Stimulated activated memory B cell treated with anti-CD40 and anti-IgM and Interleukin-4, amounts not matched to agents 10 μg/mL and 1 μg/mL and 100 μg/mL, for 72 hours (primary cell): ENCODE data around the gene ZNF462.

ENCODE experiments used
- ATAC-seq: fragments of 150-1000 bp; cut with Tn5 transposase; 2 replicates; pipeline ENCODE4 v1.10.0; 2021
- H3K27ac Mint-ChIP-seq: one replicate; pipeline ENCODE4 v1.8.0; 2022; ENCODE audit warnings: mild to moderate bottlenecking, mixed read lengths
- H3K27me3 Mint-ChIP-seq: one replicate; pipeline ENCODE4 v1.8.0; 2022; ENCODE audit warnings: mixed read lengths
- H3K36me3 Mint-ChIP-seq: one replicate; pipeline ENCODE4 v1.8.0; 2022; ENCODE audit warnings: mixed read lengths
- H3K4me1 Mint-ChIP-seq: one replicate; pipeline ENCODE4 v1.8.0; 2022; ENCODE audit warnings: mixed read lengths
- H3K4me3 Mint-ChIP-seq: one replicate; pipeline ENCODE4 v1.8.0; 2022; ENCODE audit warnings: mild to moderate bottlenecking, moderate library complexity, mixed read lengths
- H3K9me3 Mint-ChIP-seq: one replicate; pipeline ENCODE4 v1.8.0; 2022; ENCODE audit warnings: mixed read lengths

The ZNF462 gene

GRCh38 chr9:106954974-106955850, 92.2 kb downstream of the ZNF462 start:
- Mint-ChIP-seq H3K27me3 (no peaks in the 10 kb centered on the region), H3K9me3 (peaks cover 9% of the 10 kb centered on the region), H3K4me1 (no peaks in the 10 kb centered on the region), H3K4me3 (no peak overlapping the region), H3K36me3 (no peaks in the 10 kb centered on the region), H3K27ac (no peak overlapping the region)
- no peak for ATAC-seq

GRCh38 chr9:106956971-106957370, 94.0 kb downstream of the ZNF462 start:
- no peak for ATAC-seq
- H3K4me1 Mint-ChIP-seq = no peaks in the 10 kb centered on the region
- H3K36me3 Mint-ChIP-seq = no peaks in the 10 kb centered on the region
- no peak overlapping the region for H3K27ac Mint-ChIP-seq
- no peak overlapping the region for H3K4me3 Mint-ChIP-seq
- no peaks in the 10 kb centered on the region for H3K27me3 Mint-ChIP-seq
- H3K9me3 Mint-ChIP-seq = peaks cover 15% of the 10 kb centered on the region

- Mint-ChIP-seq H3K4me3 (no peak overlapping the region), H3K27me3 (no peaks in the 10 kb centered on the region), H3K4me1 (no peaks in the 10 kb centered on the region), H3K9me3 (peaks cover 8% of the 10 kb centered on the region), H3K36me3 (no peaks in the 10 kb centered on the region), H3K27ac (no peak overlapping the region)
- no peak for ATAC-seq
Observed at GRCh38 chr9:106958955-106959657, 96.1 kb downstream of the ZNF462 start.

GRCh38 chr9:106960258-106960657, 97.3 kb downstream of the ZNF462 start:
- no peaks in the 10 kb centered on the region for H3K27me3 Mint-ChIP-seq
- H3K4me3 Mint-ChIP-seq = no peak overlapping the region
- no peaks in the 10 kb centered on the region for H3K4me1 Mint-ChIP-seq
- peaks cover 5% of the 10 kb centered on the region for H3K9me3 Mint-ChIP-seq
- ATAC-seq = no peak
- no peaks in the 10 kb centered on the region for H3K36me3 Mint-ChIP-seq
- no peak overlapping the region for H3K27ac Mint-ChIP-seq

- ATAC-seq = no peak
- Mint-ChIP-seq H3K27me3 (peaks cover 3% of the 10 kb centered on the region), H3K4me3 (no peak overlapping the region), H3K27ac (no peak overlapping the region), H3K9me3 (peaks cover 5% of the 10 kb centered on the region), H3K4me1 (no peaks in the 10 kb centered on the region), H3K36me3 (no peaks in the 10 kb centered on the region)
Observed at GRCh38 chr9:106961623-106962022, 98.7 kb downstream of the ZNF462 start.

GRCh38 chr9:106962122-106962521, 99.2 kb downstream of the ZNF462 start:
- no peak for ATAC-seq
- H3K27me3 Mint-ChIP-seq = peaks cover 8% of the 10 kb centered on the region
- H3K9me3 Mint-ChIP-seq = peaks cover 5% of the 10 kb centered on the region
- no peak overlapping the region for H3K4me3 Mint-ChIP-seq
- H3K4me1 Mint-ChIP-seq = no peaks in the 10 kb centered on the region
- H3K36me3 Mint-ChIP-seq = no peaks in the 10 kb centered on the region
- no peak overlapping the region for H3K27ac Mint-ChIP-seq

- Mint-ChIP-seq H3K4me1 (no peaks in the 10 kb centered on the region), H3K27ac (no peak overlapping the region), H3K4me3 (no peak overlapping the region), H3K36me3 (no peaks in the 10 kb centered on the region), H3K9me3 (peaks cover 5% of the 10 kb centered on the region), H3K27me3 (peaks cover 11% of the 10 kb centered on the region)
- ATAC-seq = no peak
Observed at GRCh38 chr9:106962615-106963363, 99.8 kb downstream of the ZNF462 start.

GRCh38 chr9:106963684-106964083, 100.7 kb downstream of the ZNF462 start:
- Mint-ChIP-seq H3K4me1 (no peaks in the 10 kb centered on the region), H3K4me3 (no peak overlapping the region), H3K27me3 (peaks cover 11% of the 10 kb centered on the region), H3K27ac (no peak overlapping the region), H3K9me3 (peaks cover 5% of the 10 kb centered on the region), H3K36me3 (no peaks in the 10 kb centered on the region)
- no peak for ATAC-seq

- Mint-ChIP-seq H3K9me3 (peaks cover 5% of the 10 kb centered on the region), H3K27me3 (peaks cover 11% of the 10 kb centered on the region), H3K4me3 (no peak overlapping the region), H3K4me1 (no peaks in the 10 kb centered on the region), H3K36me3 (no peaks in the 10 kb centered on the region), H3K27ac (no peak overlapping the region)
- ATAC-seq = no peak
Observed at GRCh38 chr9:106964329-106964728, 101.4 kb downstream of the ZNF462 start.

- Mint-ChIP-seq H3K27me3 (peaks cover 11% of the 10 kb centered on the region), H3K36me3 (no peaks in the 10 kb centered on the region), H3K4me1 (no peaks in the 10 kb centered on the region), H3K9me3 (peaks cover 5% of the 10 kb centered on the region), H3K4me3 (no peak overlapping the region), H3K27ac (no peak overlapping the region)
- no peak for ATAC-seq
Observed at GRCh38 chr9:106964822-106965525, 102.0 kb downstream of the ZNF462 start.

GRCh38 chr9:106966481-106966880, 103.5 kb downstream of the ZNF462 start:
- H3K27me3 Mint-ChIP-seq = peaks cover 11% of the 10 kb centered on the region
- H3K4me3 Mint-ChIP-seq = no peak overlapping the region
- H3K36me3 Mint-ChIP-seq = no peaks in the 10 kb centered on the region
- peaks cover 4% of the 10 kb centered on the region for H3K9me3 Mint-ChIP-seq
- no peak overlapping the region for H3K27ac Mint-ChIP-seq
- no peak for ATAC-seq
- no peaks in the 10 kb centered on the region for H3K4me1 Mint-ChIP-seq

- Mint-ChIP-seq H3K9me3 (no peaks in the 10 kb centered on the region), H3K4me1 (no peaks in the 10 kb centered on the region), H3K4me3 (no peak overlapping the region), H3K36me3 (no peaks in the 10 kb centered on the region), H3K27me3 (peaks cover 20% of the 10 kb centered on the region), H3K27ac (no peak overlapping the region)
- ATAC-seq = no peak
Observed at GRCh38 chr9:106969696-106970095, 106.7 kb downstream of the ZNF462 start.

- no peaks in the 10 kb centered on the region for H3K9me3 Mint-ChIP-seq
- no peak overlapping the region for H3K27ac Mint-ChIP-seq
- ATAC-seq = no peak
- H3K4me1 Mint-ChIP-seq = no peaks in the 10 kb centered on the region
- H3K36me3 Mint-ChIP-seq = no peaks in the 10 kb centered on the region
- H3K27me3 Mint-ChIP-seq = peaks cover 20% of the 10 kb centered on the region
- no peak overlapping the region for H3K4me3 Mint-ChIP-seq
Observed at GRCh38 chr9:106970219-106970975, 107.4 kb downstream of the ZNF462 start.

GRCh38 chr9:106970976-106971457, 108.1 kb downstream of the ZNF462 start:
- ATAC-seq = no peak
- no peaks in the 10 kb centered on the region for H3K36me3 Mint-ChIP-seq
- H3K27ac Mint-ChIP-seq = no peak overlapping the region
- H3K4me1 Mint-ChIP-seq = no peaks in the 10 kb centered on the region
- H3K9me3 Mint-ChIP-seq = no peaks in the 10 kb centered on the region
- peaks cover 20% of the 10 kb centered on the region for H3K27me3 Mint-ChIP-seq
- H3K4me3 Mint-ChIP-seq = no peak overlapping the region
